ENCODE data around the gene CALD1. TPM values are rescaled to one million over a fixed set of nuclear protein-coding genes. Genes with fewer than 3 reads are reported as not detected.

Gene CALD1
- total RNA-seq, 4 donors from 2014 or later: 162 to 401 (median 226) TPM

GRCh38 chr7:134782121-134782623 lies 2.7 kb downstream of the CALD1 start:
- no peak for TF ChIP-seq POLR2AphosphoS5 (IDR thresholded peaks at IDR 0.05)
- H3K4me3 ChIP-seq: peak overlapping the region; percentile 12 to 58 (median 40)
- intact Hi-C loops (cut with DNase I; ENCODE audit: low total_unique reads) (loop anchor here (10.0 kb wide), 1 partner anchor 173 kb away; no protein-coding TSS in a partner anchor), in situ Hi-C loops (cut with MboI; ENCODE audit: low pct_ligation_motif_present in 1 of 4, low pct_unique_long_range_greater_than_20kb in 1 of 4, low sequenced_read_pairs in 3 of 4) (no loop called here)
- no peaks in the 10 kb centered on the region for H3K27me3 ChIP-seq
- no peaks in the 10 kb centered on the region for H3K9me3 ChIP-seq
- WGBS, 2 donors (ENCODE audit: low coverage in 1 of 2): 43 to 49% methylated on average over 4 of the region's 4 CpGs
- peaks cover 0 to 28% (median 9%) of the 10 kb centered on the region in 4 donors for H3K4me1 ChIP-seq
- H3K36me3 ChIP-seq: no peaks in the 10 kb centered on the region
- peak overlapping the region; percentile 84 to 91 (median 87) for H3K27ac ChIP-seq
- no peak for DNase-seq

- Histone ChIP-seq H3K4me1 (peaks cover 0 to 20% (median 6%) of the 10 kb centered on the region in 4 donors), H3K27me3 (no peaks in the 10 kb centered on the region), H3K36me3 (no peaks in the 10 kb centered on the region), H3K27ac (peak overlapping the region; percentile 84 to 91 (median 87)), H3K9me3 (no peaks in the 10 kb centered on the region), H3K4me3 (peak overlapping the region in 3 of 4 donors; percentile 38 to 58 (median 42))
- TF ChIP-seq POLR2AphosphoS5 (IDR thresholded peaks at IDR 0.05) (no peak), POLR2A (IDR thresholded peaks at IDR 0.05) (no peak), EP300 (IDR thresholded peaks at IDR 0.05; ENCODE audit: low read depth) (no peak)
- intact Hi-C loops (cut with DNase I; ENCODE audit: low total_unique reads) (loop anchor here (10.0 kb wide), 1 partner anchor 171 kb away; no protein-coding TSS in a partner anchor), in situ Hi-C loops (cut with MboI; ENCODE audit: low pct_ligation_motif_present in 1 of 4, low pct_unique_long_range_greater_than_20kb in 1 of 4, low sequenced_read_pairs in 3 of 4) (no loop called here)
- WGBS, 2 donors (ENCODE audit: low coverage in 1 of 2): 60 to 81% methylated on average over 3 to 7 of the region's 7 CpGs
- no peak for DNase-seq
These were observed 4.0 kb downstream of the CALD1 start for GRCh38 chr7:134783294-134784069.

- in situ Hi-C loops (cut with MboI; ENCODE audit: low pct_ligation_motif_present in 1 of 4, low pct_unique_long_range_greater_than_20kb in 1 of 4, low sequenced_read_pairs in 3 of 4) (no loop called here), intact Hi-C loops (cut with DNase I; ENCODE audit: low total_unique reads) (loop anchor here (10.0 kb wide), 1 partner anchor 170 kb away; no protein-coding TSS in a partner anchor)
- Histone ChIP-seq H3K4me1 (peaks cover 0 to 16% (median 4%) of the 10 kb centered on the region in 4 donors), H3K27ac (peak overlapping the region; percentile 84 to 91 (median 87)), H3K4me3 (no peak overlapping the region), H3K9me3 (no peaks in the 10 kb centered on the region), H3K36me3 (no peaks in the 10 kb centered on the region), H3K27me3 (no peaks in the 10 kb centered on the region)
- no peak for DNase-seq
- WGBS, 2 donors (ENCODE audit: low coverage in 1 of 2): 77 to 83% methylated on average over 6 to 9 of the region's 9 CpGs
- TF ChIP-seq POLR2A (IDR thresholded peaks at IDR 0.05) (no peak), POLR2AphosphoS5 (IDR thresholded peaks at IDR 0.05) (peak in 1 of 3 donors; percentile 6)
These were observed 5.0 kb downstream of the CALD1 start for GRCh38 chr7:134784251-134785049.

- Histone ChIP-seq H3K4me3 (no peak overlapping the region), H3K9me3 (no peaks in the 10 kb centered on the region), H3K27me3 (no peaks in the 10 kb centered on the region), H3K27ac (peak overlapping the region; percentile 66 to 91 (median 85)), H3K36me3 (no peaks in the 10 kb centered on the region), H3K4me1 (peaks cover 0 to 24% (median 4%) of the 10 kb centered on the region in 4 donors)
- in situ Hi-C loops (cut with MboI; ENCODE audit: low pct_ligation_motif_present in 1 of 4, low pct_unique_long_range_greater_than_20kb in 1 of 4, low sequenced_read_pairs in 3 of 4) (no loop called here), intact Hi-C loops (cut with DNase I; ENCODE audit: low total_unique reads) (loop anchor here (10.0 kb wide), 1 partner anchor 169 kb away; no protein-coding TSS in a partner anchor)
- DNase-seq: no peak
- TF ChIP-seq CTCF (IDR thresholded peaks at IDR 0.05) (no peak), EP300 (IDR thresholded peaks at IDR 0.05; ENCODE audit: low read depth) (no peak), POLR2A (IDR thresholded peaks at IDR 0.05) (no peak), POLR2AphosphoS5 (IDR thresholded peaks at IDR 0.05) (no peak)
These were observed 6.4 kb downstream of the CALD1 start for GRCh38 chr7:134785842-134786241.

GRCh38 chr7:134787064-134787463 lies 7.6 kb downstream of the CALD1 start:
- Histone ChIP-seq H3K4me3 (no peak overlapping the region), H3K36me3 (no peaks in the 10 kb centered on the region), H3K27ac (peak overlapping the region; percentile 66 to 91 (median 85)), H3K27me3 (no peaks in the 10 kb centered on the region), H3K4me1 (peaks cover 0 to 33% (median 4%) of the 10 kb centered on the region in 4 donors), H3K9me3 (no peaks in the 10 kb centered on the region)
- in situ Hi-C loops (cut with MboI; ENCODE audit: low pct_ligation_motif_present in 1 of 4, low pct_unique_long_range_greater_than_20kb in 1 of 4, low sequenced_read_pairs in 3 of 4) (no loop called here), intact Hi-C loops (cut with DNase I; ENCODE audit: low total_unique reads) (loop anchor here (10.0 kb wide), 1 partner anchor 168 kb away; no protein-coding TSS in a partner anchor)
- no peak for DNase-seq
- WGBS, 2 donors (ENCODE audit: low coverage in 1 of 2): 43 to 58% methylated on average over 2 of the region's 2 CpGs
- TF ChIP-seq POLR2AphosphoS5 (IDR thresholded peaks at IDR 0.05): no peak
- no peak for TF ChIP-seq EP300 (IDR thresholded peaks at IDR 0.05; ENCODE audit: low read depth)
- TF ChIP-seq POLR2A (IDR thresholded peaks at IDR 0.05): no peak
- TF ChIP-seq CTCF (IDR thresholded peaks at IDR 0.05): no peak
